ENCODE results near the gene CFAP161.

The CFAP161 gene

DNA sequence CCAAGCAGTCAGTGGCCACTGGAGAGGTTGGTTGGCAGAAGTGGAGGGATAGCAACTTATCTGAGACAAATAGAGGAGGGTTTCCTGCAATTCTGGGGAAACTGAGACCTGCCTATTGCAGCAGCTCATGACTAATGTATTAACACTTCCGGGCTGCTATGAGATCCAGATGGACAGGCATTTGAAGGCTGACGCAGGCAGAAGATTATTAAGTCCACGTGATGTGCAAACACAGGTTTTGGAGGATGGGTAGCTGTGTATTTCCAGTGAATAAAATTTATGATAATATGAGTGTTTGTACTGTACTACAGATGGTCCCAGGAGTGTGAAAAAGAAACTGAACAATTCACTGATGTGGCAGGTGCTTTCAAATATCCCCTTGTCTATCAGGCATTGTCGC is 28.5 kb upstream of the CFAP161 start:
- H3K4me3 ChIP-seq (replicated peaks; ENCODE audit: low read depth, low read length), result no peak overlapping the region
- TF ChIP-seq, protein P1, sequence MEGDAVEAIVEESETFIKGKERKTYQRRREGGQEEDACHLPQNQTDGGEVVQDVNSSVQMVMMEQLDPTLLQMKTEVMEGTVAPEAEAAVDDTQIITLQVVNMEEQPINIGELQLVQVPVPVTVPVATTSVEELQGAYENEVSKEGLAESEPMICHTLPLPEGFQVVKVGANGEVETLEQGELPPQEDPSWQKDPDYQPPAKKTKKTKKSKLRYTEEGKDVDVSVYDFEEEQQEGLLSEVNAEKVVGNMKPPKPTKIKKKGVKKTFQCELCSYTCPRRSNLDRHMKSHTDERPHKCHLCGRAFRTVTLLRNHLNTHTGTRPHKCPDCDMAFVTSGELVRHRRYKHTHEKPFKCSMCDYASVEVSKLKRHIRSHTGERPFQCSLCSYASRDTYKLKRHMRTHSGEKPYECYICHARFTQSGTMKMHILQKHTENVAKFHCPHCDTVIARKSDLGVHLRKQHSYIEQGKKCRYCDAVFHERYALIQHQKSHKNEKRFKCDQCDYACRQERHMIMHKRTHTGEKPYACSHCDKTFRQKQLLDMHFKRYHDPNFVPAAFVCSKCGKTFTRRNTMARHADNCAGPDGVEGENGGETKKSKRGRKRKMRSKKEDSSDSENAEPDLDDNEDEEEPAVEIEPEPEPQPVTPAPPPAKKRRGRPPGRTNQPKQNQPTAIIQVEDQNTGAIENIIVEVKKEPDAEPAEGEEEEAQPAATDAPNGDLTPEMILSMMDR (IDR thresholded peaks at IDR 0.05; ENCODE audit: low read depth, low read length, missing control alignments), result no peak
- DNase-seq (ENCODE audit: extremely low read depth, low read depth), result no peak

DNA sequence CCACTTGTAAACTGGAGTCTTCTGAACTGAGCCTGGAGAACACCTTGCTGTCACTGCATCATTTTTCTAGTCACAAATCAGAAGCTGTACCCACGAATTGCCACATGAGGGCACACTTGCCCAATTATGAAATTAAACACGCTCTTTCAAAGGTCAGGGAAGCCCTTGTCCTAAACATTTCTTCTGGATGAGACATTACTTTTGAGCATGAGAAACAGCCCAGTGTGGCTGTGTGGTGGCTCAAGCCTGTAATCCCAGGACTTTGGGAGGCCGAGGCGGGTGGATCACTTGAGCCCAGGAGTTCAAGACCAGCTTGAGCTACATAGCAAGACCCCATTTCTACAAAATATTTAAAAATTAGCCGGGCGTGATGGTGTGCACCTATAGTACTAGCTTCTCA is 27.5 kb upstream of the CFAP161 start:
- H3K4me3 ChIP-seq (replicated peaks; ENCODE audit: low read depth, low read length), result no peak overlapping the region
- TF ChIP-seq, protein P1 (IDR thresholded peaks at IDR 0.05; ENCODE audit: low read depth, low read length, missing control alignments), result peak; percentile 72
- peak; percentile 76 for DNase-seq (ENCODE audit: extremely low read depth, low read depth)

DNA sequence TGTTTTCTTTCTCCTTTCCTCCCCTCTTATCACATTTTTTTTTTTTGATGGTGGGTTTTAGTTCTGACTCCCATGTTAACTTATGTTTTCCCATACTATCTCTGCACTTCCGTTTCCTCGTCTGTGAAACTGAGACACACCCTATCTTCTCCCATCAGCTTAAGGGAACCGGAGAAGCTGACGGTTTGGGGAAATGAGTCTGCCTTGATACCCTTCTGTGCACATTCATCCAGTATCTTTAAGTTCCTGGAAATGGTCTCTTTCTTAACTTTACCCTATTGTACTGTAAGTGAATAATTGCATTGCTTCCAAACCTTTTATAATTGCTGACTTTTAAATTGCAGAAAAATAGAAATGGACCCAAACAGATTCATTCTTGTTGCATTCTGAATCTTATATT is 26.2 kb upstream of the CFAP161 start:
- no peak for DNase-seq (ENCODE audit: extremely low read depth, low read depth)
- no peak overlapping the region for H3K4me3 ChIP-seq (replicated peaks; ENCODE audit: low read depth, low read length)
- TF ChIP-seq, protein P1 (IDR thresholded peaks at IDR 0.05; ENCODE audit: low read depth, low read length, missing control alignments), result no peak

DNA sequence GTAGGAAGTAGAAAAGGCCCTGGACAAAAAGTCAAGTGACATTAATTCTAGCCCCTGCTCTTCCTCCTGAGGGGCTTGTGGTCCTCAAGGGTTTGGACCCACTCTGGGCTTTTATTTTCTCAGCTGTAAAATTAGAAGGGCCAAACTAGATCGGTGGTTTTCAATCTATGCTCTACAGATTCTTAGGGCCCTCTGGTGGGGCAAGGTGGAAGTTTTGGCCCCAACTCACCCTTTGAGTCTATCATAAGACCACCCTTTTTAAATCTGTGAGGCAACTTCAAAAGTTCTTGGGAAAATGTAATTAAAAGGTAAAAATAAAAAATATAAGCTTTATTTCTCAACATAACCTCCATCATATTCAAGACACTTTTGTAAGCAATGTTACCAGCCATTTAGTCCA is 25.6 kb upstream of the CFAP161 start:
- TF ChIP-seq, protein P1 (IDR thresholded peaks at IDR 0.05; ENCODE audit: low read depth, low read length, missing control alignments), result peak; percentile 60
- no peak for DNase-seq (ENCODE audit: extremely low read depth, low read depth)
- no peak overlapping the region for H3K4me3 ChIP-seq (replicated peaks; ENCODE audit: low read depth, low read length)

DNA sequence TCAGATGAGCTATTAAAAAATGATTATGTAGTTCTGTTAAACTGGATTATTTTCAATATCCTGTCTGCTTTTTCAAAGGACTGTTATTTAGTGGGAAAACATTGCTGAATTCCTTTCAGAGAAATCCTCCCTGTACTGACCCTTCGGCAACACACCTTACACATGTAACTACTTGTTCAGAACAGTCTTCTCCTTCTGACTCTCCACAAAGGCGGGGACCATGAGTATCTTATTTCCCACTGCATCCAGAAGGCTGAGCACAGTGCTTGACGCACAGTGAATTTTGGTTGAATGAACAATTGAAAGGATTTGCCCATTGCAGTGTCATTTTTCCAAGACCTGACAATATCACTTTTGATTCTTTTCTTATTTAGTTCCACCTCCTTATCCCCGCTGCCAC is 23.1 kb upstream of the CFAP161 start:
- no peak for DNase-seq (ENCODE audit: extremely low read depth, low read depth)
- TF ChIP-seq, protein P1 (IDR thresholded peaks at IDR 0.05; ENCODE audit: low read depth, low read length, missing control alignments), result no peak
- H3K4me3 ChIP-seq (replicated peaks; ENCODE audit: low read depth, low read length), result no peak overlapping the region

DNA sequence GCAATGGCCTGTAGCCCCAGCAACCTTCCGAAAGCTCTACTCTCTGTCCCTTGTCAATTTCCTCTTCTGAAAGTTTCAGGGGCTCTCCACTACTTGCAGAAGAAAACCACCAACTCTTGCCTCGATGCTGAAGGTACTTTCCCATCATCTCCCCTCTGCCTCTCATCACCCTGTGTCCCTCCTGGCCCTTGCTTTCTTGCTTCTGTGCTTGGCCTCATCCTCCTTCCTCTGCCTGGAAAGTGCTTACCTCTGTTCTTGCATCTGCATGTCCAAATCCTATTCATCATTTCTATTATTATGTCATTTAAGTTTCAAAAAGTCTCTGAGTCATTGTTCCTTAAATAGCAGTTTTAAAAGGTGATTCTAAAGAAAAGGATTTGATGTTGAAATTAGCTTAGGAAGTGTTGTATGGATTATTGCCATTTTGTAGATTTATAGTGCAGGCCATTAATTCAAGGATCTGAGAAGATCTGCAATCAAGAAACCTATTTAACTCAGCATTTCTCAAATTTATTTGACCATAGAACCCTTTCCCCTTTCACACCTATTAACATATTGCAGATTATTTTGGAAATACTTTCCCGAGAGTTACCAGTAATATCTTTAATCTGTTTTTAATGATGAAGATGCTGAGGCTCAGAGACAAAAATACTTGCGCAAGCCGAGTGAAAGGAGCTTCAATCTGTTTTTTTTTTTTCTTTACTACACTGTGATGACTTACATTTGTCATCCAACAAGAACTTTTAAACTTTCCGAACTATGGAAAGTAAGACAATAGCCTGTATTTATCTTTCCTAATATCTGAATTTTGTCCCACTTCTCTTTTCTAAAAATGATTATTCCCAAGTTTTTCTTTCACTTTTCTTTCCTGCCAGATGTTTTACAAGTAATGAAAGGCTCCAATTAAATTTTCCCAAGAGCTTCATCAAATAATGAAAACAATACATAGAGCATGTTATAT is 22.3 kb upstream of the CFAP161 start:
- TF ChIP-seq, protein P1 (IDR thresholded peaks at IDR 0.05; ENCODE audit: low read depth, low read length, missing control alignments), result no peak
- H3K4me3 ChIP-seq (replicated peaks; ENCODE audit: low read depth, low read length), result no peak overlapping the region
- no peak for DNase-seq (ENCODE audit: extremely low read depth, low read depth)
